K562 (cell line): ENCODE results near the gene NES. TPM values are rescaled to one million over a fixed set of nuclear protein-coding genes. Genes with fewer than 3 reads are reported as not detected.

Experiments used
- ATAC-seq: fragments of 200-7000 bp; cut with Tn5 transposase; 3 replicates; pipeline ENCODE4 v1.9.1; 2020; ENCODE audit warnings: moderate library complexity
- BruUV-seq: library from RNA; stranded (reverse); fragments of 400-500 nt; replicated peaks from 2 replicates; lab custom pipeline; 2021; lab: Mats Ljungman, UMichigan
- CTCF ChIA-PET: fragments of 300-600 bp; formaldehyde crosslinking; extraction: SDS; loops from one replicate; lab custom pipeline; 2021; ENCODE audit warnings: low intra/inter-chr PET ratio; lab: Yijun Ruan, JAX
- POLR2A ChIA-PET: fragments of 300-600, 350-650 bp; sonication (Branson Sonifier 250); formaldehyde crosslinking; extraction: SDS; loops from one replicate; lab custom pipeline; 2021; ENCODE audit warnings: antibody characterized with exemption, inconsistent platforms; lab: Yijun Ruan, JAX
- DNase-seq, 4 experiments: peaks; one replicate each; pipeline versions ENCODE4 v3.0.0 to v3.0.0-alpha.2; 2011 to 2018; ENCODE audit warnings: low spot score in 3 of 4, mixed read lengths in 3 of 4; ENCODE audit errors: extremely low read depth in 1 of 4
- FAIRE-seq: peaks from 2 replicates; lab custom pipeline; 2011; peaks lifted over from hg19 to GRCh38; lab: Jason Lieb, UNC
- H2AFZ ChIP-seq: 2 replicates; pipeline ENCODE4 v1.6.0; 2011; ENCODE audit warnings: low read depth, low read length, control low read depth, inconsistent platforms
- H3K27ac ChIP-seq: fragments of 200-600 bp; 3 replicates; pipeline ENCODE4 v1.8.0; 2011; ENCODE audit warnings: low read depth, mild to moderate bottlenecking, control low read depth, inconsistent platforms, low read length, moderate library complexity, mixed read lengths; ENCODE audit errors: extremely low read depth
- H3K27me3 ChIP-seq, 2 experiments: fragments of 300-600 bp in 1 of 2; 2 replicates in 1 of 2; 3 replicates in 1 of 2; pipeline versions ENCODE4 v1.6.0 to v1.8.0; 2011; ENCODE audit warnings: inconsistent platforms in 2 of 2, low read length in 2 of 2, mild to moderate bottlenecking in 1 of 2, mixed read lengths in 1 of 2, moderate library complexity in 1 of 2; ENCODE audit not compliant: control insufficient read depth in 2 of 2, insufficient read depth in 2 of 2
- H3K36me3 ChIP-seq: fragments of 300-600 bp; 3 replicates; pipeline ENCODE4 v1.8.0; 2011; ENCODE audit warnings: mild to moderate bottlenecking, low read length, inconsistent platforms; ENCODE audit not compliant: control insufficient read depth, insufficient read depth
- H3K4me1 ChIP-seq, 2 experiments: fragments of 200-600 bp in 1 of 2; replicated peaks in 1 of 2; 2 replicates in 1 of 2; 3 replicates in 1 of 2; pipeline versions ENCODE4 v1.5.1 to v1.8.0; 2011; ENCODE audit warnings: inconsistent platforms in 2 of 2, low read length in 2 of 2, mild to moderate bottlenecking in 1 of 2, mixed read lengths in 1 of 2, moderate library complexity in 1 of 2; ENCODE audit not compliant: control insufficient read depth in 2 of 2, insufficient read depth in 2 of 2
- H3K4me2 ChIP-seq: 2 replicates; pipeline ENCODE4 v1.6.1; 2011; ENCODE audit warnings: low read length, control low read depth, inconsistent platforms, mixed read lengths; ENCODE audit not compliant: insufficient read depth
- H3K4me3 ChIP-seq: fragments of 200-600 bp; sonication (generic), shearing (Covaris generic); 2 replicates; pipeline ENCODE4 v1.5.1; 2016; ENCODE audit warnings: control low read depth, inconsistent platforms
- H3K79me2 ChIP-seq: fragments of 200-600 bp; 3 replicates; pipeline ENCODE4 v1.8.0; 2011; ENCODE audit warnings: low read length, inconsistent platforms; ENCODE audit not compliant: control insufficient read depth, insufficient read depth
- H3K9ac ChIP-seq, 2 experiments: 2 replicates each; pipeline versions ENCODE4 v1.6.0 to v1.6.1; 2011; ENCODE audit warnings: low read depth in 2 of 2, low read length in 2 of 2, control low read depth in 1 of 2, inconsistent platforms in 1 of 2, mild to moderate bottlenecking in 1 of 2, mixed read lengths in 1 of 2; ENCODE audit not compliant: insufficient read depth in 1 of 2
- H3K9me1 ChIP-seq: one replicate; pipeline ENCODE4 v1.6.0; 2011; ENCODE audit warnings: inconsistent platforms, mild to moderate bottlenecking, low read length, moderate library complexity; ENCODE audit not compliant: control insufficient read depth, insufficient read depth
- H3K9me3 ChIP-seq: replicated peaks from 2 replicates; pipeline ENCODE4 v1.5.1; 2011; ENCODE audit warnings: low read depth, low read length, inconsistent platforms; ENCODE audit not compliant: control insufficient read depth, insufficient read depth
- H4K20me1 ChIP-seq: replicated peaks from 2 replicates; pipeline ENCODE4 v1.6.1; 2011; ENCODE audit warnings: low read length, inconsistent platforms, mixed read lengths; ENCODE audit not compliant: control insufficient read depth, insufficient read depth
- CEBPB ChIP-seq: fragments of 450-650 bp; IDR thresholded peaks from 2 replicates; pipeline ENCODE4 v1.6.1; 2016; ENCODE audit warnings: missing genetic modification characterization, missing compliant biosample characterization
- DIDO1 ChIP-seq: fragments of 450-650 bp; IDR thresholded peaks from 2 replicates; pipeline ENCODE4 v1.6.1; 2016; ENCODE audit warnings: low read depth, missing biosample characterization, missing genetic modification characterization
- FOS ChIP-seq: IDR thresholded peaks from 3 replicates; pipeline ENCODE4 v1.6.1; 2011; ENCODE audit not compliant: insufficient read length; ENCODE audit errors: extremely low read depth
- FOXK1 ChIP-seq: sonication (generic); formaldehyde crosslinking; IDR thresholded peaks from 2 replicates; pipeline ENCODE4 v1.8.0; 2022; ENCODE audit warnings: missing genetic modification reagents, mild to moderate bottlenecking, borderline replicate concordance
- HMG20B ChIP-seq: fragments of 250-450 bp; sonication (Bioruptor Pico); IDR thresholded peaks from 2 replicates; pipeline ENCODE4 v1.5.0; 2021; ENCODE audit warnings: mild to moderate bottlenecking
- KDM4B ChIP-seq, 2 experiments: fragments of 450-650 bp in 1 of 2; sonication (generic) in 1 of 2; IDR thresholded peaks; 2 replicates each; pipeline ENCODE4 v1.6.1; 2016 to 2017; ENCODE audit warnings: borderline replicate concordance in 2 of 2, antibody characterized with exemption in 1 of 2, low read depth in 1 of 2, mild to moderate bottlenecking in 1 of 2
- RBM39 ChIP-seq: fragments of 200-400 bp; formaldehyde crosslinking; optimal IDR thresholded peaks from 2 replicates; pipeline ENCODE3; 2018; ENCODE audit warnings: low read depth, low read length
- TBL1XR1 ChIP-seq, 2 experiments: IDR thresholded peaks; 2 replicates each; pipeline ENCODE4 v1.6.1; 2012; ENCODE audit warnings: improper control_type of control experiment in 2 of 2, low read length in 2 of 2, mild to moderate bottlenecking in 1 of 2
- U2AF2 ChIP-seq: fragments of 200-400 bp; formaldehyde crosslinking; optimal IDR thresholded peaks from 2 replicates; pipeline ENCODE3; 2017; ENCODE audit warnings: low read depth, mild to moderate bottlenecking, low read length
- ZNF583 ChIP-seq: fragments of 250-450 bp; sonication (Bioruptor Pico); IDR thresholded peaks from 2 replicates; pipeline ENCODE4 v1.4.0; 2020
- WGBS: fragments of 100-300 bp; shearing (Covaris generic); methylation state at CpG from one replicate; pipeline ENCODE4 v1.1.6; 2016; ENCODE audit warnings: low coverage, mixed read lengths; ENCODE audit not compliant: insufficient coverage; ENCODE audit errors: missing lambda C conversion rate; 5-methylcytosine and 5-hydroxymethylcytosine counted together
- in situ Hi-C: fragments of 300-500 bp; cut with MboI; formaldehyde crosslinking; loops from 4 replicates; pipeline ENCODE4 v1.15.0; 2018; ENCODE audit warnings: inconsistent platforms, mixed read lengths
- intact Hi-C: fragments of 100-400 bp; cut with micrococcal nuclease; formaldehyde crosslinking; loops from 2 replicates; pipeline ENCODE4 v1.14.2; 2022
- polyA plus RNA-seq, 8 experiments: library from polyadenylated mRNA; depleted of rRNA in 4 of 8; stranded (reverse) in 5 of 8; unstranded in 3 of 8; fragments of >200 nt; fragmentation: Nextera tagmentation in 2 of 8; fragmentation: Illumina TruSeq in 1 of 8; extraction: Ambion mirVana in 2 of 8; extraction: Trizol in 1 of 8; gene quantifications; 2 replicates each; pipeline versions ENCODE4 v1.2.1 to v1.2.3, GENCODE V29; 2011 to 2014; ENCODE audit warnings: inconsistent platforms in 1 of 8, missing spikeins in 1 of 8
- total RNA-seq, 7 experiments: library from RNA; depleted of rRNA in 6 of 7; stranded (reverse); fragments of >200 nt in 6 of 7; fragmentation: Illumina TruSeq in 2 of 7; extraction: Trizol in 2 of 7; gene quantifications; 2 replicates each; pipeline versions ENCODE4 v1.2.1 to v1.2.3, GENCODE V29; 2011 to 2021; ENCODE audit warnings: low replicate concordance in 1 of 7
- TF ChIP-seq, protein P1 (sequence below): sonication (generic); formaldehyde crosslinking; IDR thresholded peaks from 2 replicates; pipeline ENCODE4 v1.8.0; 2022; ENCODE audit warnings: mild to moderate bottlenecking, missing genetic modification reagents
- TF ChIP-seq, protein P2 (sequence below): fragments of 450-650 bp; IDR thresholded peaks from 2 replicates; pipeline ENCODE4 v1.7.0; 2016; ENCODE audit warnings: borderline replicate concordance
- TF ChIP-seq, protein P3 (sequence below): fragments of 450-650 bp; IDR thresholded peaks from 2 replicates; pipeline ENCODE4 v1.6.1; 2018; ENCODE audit not compliant: partially characterized antibody
- TF ChIP-seq, protein P4 (sequence below): fragments of 250-450 bp; sonication (Bioruptor Pico); IDR thresholded peaks from 2 replicates; pipeline ENCODE4 v1.5.0; 2020; ENCODE audit warnings: mild to moderate bottlenecking

Gene NES
- total and polyA plus RNA-seq, 9 of the 15 experiments (the other 6 are each of a cell fraction or from before 2014, with no cell fraction given) = 0.10 to 8.6 (median 4.2) TPM

DNA sequence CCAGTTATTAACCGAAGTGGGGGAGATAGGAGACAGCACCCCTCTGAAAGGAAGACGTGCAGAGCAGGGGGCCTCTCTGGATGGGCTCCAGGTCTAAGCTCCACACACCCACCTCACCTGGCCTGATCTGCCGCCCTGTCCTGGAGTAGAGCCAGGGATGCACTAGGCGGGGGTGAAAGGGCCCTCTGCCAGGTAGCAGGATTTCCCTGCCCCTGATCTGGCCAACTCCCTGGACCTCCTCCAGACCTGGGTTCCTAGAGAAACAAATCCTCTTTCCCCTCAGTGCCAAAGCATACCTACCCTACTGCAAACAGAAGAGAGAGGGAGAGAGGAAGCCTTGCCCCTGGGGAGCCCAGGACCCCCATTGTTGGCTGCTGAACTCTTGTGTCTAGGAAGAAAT lies 26.1 kb upstream of the NES start:
- Histone ChIP-seq H3K4me3 (no peak overlapping the region), H3K79me2 (no peaks in the 10 kb centered on the region), H3K27me3 (no peaks in the 10 kb centered on the region), H3K4me2 (no peak overlapping the region), H3K4me1 (peaks cover 15 to 36% of the 10 kb centered on the region in 2 experiments; a peak in 4 of 5 replicates), H3K9ac (peak overlapping the region in 1 of 2 experiments; percentile 29; a peak in 1 of 4 replicates), H3K36me3 (no peaks in the 10 kb centered on the region), H2AFZ (no peak overlapping the region), H3K9me3 (no peaks in the 10 kb centered on the region), H3K27ac (no peak overlapping the region), H3K9me1 (no peaks in the 10 kb centered on the region), H4K20me1 (no peaks in the 10 kb centered on the region)
- POLR2A ChIA-PET = interaction anchor here (0.7 to 1.6 kb wide), 3 partner anchors 14 to 41 kb away, joined by 3 to 10 read pairs (median 4); no protein-coding TSS in a partner anchor
- DNase-seq (no peak), ATAC-seq (no peak), FAIRE-seq (no peak)
- no peak for TF ChIP-seq KDM4B (IDR thresholded peaks at IDR 0.05; ENCODE audit: borderline replicate concordance in 2 of 2, low read depth in 1 of 2)
- TF ChIP-seq ZNF583 = no peak
- TF ChIP-seq CEBPB (tag) = no peak
- TF ChIP-seq U2AF2 = no peak
- no peak for TF ChIP-seq FOS
- no peak for TF ChIP-seq RBM39
- TF ChIP-seq HMG20B = no peak
- TF ChIP-seq, protein P1, sequence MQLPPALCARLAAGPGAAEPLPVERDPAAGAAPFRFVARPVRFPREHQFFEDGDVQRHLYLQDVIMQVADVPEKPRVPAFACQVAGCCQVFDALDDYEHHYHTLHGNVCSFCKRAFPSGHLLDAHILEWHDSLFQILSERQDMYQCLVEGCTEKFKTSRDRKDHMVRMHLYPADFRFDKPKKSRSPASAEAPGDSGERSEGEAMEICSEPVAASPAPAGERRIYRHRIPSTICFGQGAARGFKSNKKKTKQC (CRISPR knock-in tag) = no peak
- TF ChIP-seq TBL1XR1 (IDR thresholded peaks at IDR 0.05; ENCODE audit: low read length in 2 of 2) = no peak
- TF ChIP-seq DIDO1 = no peak
- TF ChIP-seq, protein P2, sequence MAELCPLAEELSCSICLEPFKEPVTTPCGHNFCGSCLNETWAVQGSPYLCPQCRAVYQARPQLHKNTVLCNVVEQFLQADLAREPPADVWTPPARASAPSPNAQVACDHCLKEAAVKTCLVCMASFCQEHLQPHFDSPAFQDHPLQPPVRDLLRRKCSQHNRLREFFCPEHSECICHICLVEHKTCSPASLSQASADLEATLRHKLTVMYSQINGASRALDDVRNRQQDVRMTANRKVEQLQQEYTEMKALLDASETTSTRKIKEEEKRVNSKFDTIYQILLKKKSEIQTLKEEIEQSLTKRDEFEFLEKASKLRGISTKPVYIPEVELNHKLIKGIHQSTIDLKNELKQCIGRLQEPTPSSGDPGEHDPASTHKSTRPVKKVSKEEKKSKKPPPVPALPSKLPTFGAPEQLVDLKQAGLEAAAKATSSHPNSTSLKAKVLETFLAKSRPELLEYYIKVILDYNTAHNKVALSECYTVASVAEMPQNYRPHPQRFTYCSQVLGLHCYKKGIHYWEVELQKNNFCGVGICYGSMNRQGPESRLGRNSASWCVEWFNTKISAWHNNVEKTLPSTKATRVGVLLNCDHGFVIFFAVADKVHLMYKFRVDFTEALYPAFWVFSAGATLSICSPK = no peak
- TF ChIP-seq, protein P3, sequence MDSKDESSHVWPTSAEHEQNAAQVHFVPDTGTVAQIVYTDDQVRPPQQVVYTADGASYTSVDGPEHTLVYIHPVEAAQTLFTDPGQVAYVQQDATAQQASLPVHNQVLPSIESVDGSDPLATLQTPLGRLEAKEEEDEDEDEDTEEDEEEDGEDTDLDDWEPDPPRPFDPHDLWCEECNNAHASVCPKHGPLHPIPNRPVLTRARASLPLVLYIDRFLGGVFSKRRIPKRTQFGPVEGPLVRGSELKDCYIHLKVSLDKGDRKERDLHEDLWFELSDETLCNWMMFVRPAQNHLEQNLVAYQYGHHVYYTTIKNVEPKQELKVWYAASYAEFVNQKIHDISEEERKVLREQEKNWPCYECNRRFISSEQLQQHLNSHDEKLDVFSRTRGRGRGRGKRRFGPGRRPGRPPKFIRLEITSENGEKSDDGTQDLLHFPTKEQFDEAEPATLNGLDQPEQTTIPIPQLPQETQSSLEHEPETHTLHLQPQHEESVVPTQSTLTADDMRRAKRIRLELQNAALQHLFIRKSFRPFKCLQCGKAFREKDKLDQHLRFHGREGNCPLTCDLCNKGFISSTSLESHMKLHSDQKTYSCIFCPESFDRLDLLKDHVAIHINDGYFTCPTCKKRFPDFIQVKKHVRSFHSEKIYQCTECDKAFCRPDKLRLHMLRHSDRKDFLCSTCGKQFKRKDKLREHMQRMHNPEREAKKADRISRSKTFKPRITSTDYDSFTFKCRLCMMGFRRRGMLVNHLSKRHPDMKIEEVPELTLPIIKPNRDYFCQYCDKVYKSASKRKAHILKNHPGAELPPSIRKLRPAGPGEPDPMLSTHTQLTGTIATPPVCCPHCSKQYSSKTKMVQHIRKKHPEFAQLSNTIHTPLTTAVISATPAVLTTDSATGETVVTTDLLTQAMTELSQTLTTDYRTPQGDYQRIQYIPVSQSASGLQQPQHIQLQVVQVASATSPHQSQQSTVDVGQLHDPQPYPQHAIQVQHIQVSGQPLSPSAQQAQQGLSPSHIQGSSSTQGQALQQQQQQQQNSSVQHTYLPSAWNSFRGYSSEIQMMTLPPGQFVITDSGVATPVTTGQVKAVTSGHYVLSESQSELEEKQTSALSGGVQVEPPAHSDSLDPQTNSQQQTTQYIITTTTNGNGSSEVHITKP = no peak
- no peak for TF ChIP-seq FOXK1 (CRISPR knock-in tag)
- TF ChIP-seq, protein P4, sequence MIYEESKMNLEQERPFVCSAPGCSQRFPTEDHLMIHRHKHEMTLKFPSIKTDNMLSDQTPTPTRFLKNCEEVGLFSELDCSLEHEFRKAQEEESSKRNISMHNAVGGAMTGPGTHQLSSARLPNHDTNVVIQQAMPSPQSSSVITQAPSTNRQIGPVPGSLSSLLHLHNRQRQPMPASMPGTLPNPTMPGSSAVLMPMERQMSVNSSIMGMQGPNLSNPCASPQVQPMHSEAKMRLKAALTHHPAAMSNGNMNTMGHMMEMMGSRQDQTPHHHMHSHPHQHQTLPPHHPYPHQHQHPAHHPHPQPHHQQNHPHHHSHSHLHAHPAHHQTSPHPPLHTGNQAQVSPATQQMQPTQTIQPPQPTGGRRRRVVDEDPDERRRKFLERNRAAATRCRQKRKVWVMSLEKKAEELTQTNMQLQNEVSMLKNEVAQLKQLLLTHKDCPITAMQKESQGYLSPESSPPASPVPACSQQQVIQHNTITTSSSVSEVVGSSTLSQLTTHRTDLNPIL (CRISPR knock-in tag) = no peak
- BruUV-seq = no TSS peak
- intact Hi-C loops = no loop called here
- CTCF ChIA-PET = interaction anchor here (4.4 kb wide), 1 partner anchor 14 kb away, joined by 64 read pairs; no protein-coding TSS in a partner anchor
- WGBS = 79% methylated on average over 4 of the region's 4 CpGs
- in situ Hi-C loops = no loop called here
